ENCODE data around the gene BICD1. TPM values are rescaled to one million over a fixed set of nuclear protein-coding genes. Genes with fewer than 3 reads are reported as not detected.

Gene BICD1
- total and polyA plus RNA-seq, 12 donors, result 2.5 to 14.7 (median 9.2) TPM

DNA sequence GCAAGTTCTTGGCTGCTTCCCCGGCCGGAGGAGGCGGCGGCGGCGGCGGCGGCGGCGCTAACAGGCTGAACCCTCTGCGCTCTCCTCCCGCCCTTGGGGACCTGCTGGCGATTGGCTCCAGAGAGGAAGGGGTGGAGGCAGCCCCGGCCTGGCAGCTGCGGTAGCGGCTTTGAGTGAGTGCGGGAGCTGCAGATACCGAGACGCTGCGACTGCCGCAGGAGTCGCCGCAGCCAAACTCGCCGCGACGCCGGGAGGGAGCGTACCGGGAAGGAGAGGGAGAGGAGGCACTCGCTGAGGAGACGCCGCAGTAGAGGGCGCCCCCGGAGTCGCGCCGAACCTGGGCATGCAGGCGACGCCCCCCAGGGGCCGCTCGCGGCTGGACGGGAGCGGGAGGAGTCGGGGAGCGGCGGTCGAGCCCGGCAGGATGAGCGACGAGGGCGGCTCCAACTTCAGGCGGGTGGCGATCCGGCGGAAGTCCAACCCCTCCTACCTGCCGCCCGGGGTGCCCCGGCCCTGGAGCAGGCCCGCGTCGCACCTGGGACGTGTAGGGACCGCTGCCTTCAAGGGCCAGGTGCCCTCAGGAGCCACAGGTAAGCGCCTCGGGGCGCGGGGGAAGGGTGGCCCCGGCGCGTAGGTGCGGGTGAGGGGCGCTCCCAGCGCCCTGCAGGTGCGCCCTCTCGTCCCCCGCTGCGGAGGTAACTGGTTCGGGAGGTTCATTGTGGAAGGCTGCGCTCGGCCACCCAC, 292.9 kb downstream of the BICD1 start, which contains the start of gene FGD4:
Gene FGD4 (plus strand): TSS at position 189 of the 744 bp plus-strand sequence.
- TF ChIP-seq, protein P1, sequence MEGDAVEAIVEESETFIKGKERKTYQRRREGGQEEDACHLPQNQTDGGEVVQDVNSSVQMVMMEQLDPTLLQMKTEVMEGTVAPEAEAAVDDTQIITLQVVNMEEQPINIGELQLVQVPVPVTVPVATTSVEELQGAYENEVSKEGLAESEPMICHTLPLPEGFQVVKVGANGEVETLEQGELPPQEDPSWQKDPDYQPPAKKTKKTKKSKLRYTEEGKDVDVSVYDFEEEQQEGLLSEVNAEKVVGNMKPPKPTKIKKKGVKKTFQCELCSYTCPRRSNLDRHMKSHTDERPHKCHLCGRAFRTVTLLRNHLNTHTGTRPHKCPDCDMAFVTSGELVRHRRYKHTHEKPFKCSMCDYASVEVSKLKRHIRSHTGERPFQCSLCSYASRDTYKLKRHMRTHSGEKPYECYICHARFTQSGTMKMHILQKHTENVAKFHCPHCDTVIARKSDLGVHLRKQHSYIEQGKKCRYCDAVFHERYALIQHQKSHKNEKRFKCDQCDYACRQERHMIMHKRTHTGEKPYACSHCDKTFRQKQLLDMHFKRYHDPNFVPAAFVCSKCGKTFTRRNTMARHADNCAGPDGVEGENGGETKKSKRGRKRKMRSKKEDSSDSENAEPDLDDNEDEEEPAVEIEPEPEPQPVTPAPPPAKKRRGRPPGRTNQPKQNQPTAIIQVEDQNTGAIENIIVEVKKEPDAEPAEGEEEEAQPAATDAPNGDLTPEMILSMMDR (IDR thresholded peaks at IDR 0.05), result peak in 8 of 9 donors; percentile 23 to 70 (median 52)
- no peaks in the 10 kb centered on the region for H3K36me3 ChIP-seq
- DNase-seq, result peak; percentile 84 to 88
- H3K27ac ChIP-seq, result peak within 1 kb of the TSS; percentile 64 to 93 (median 82)
- WGBS, 2 donors, result 1% methylated on average over 79 to 82 of the region's 82 CpGs
- peaks cover 0 to 32% (median 0%) of the 10 kb centered on the region in 7 donors for H3K27me3 ChIP-seq
- peaks cover 0 to 39% (median 21%) of the 10 kb centered on the region in 9 donors for H3K4me1 ChIP-seq
- H3K9me3 ChIP-seq, result no peaks in the 10 kb centered on the region
- H3K4me3 ChIP-seq, result peak within 1 kb of the TSS; percentile 62 to 98 (median 89)
- intact Hi-C loops (cut with DNase I), result loop anchor here in 3 of 10 donors (5.0 kb wide), 1 partner anchor 53 kb away; no protein-coding TSS in a partner anchor
- peak; percentile 94 to 99 (median 97) for ATAC-seq

DNA sequence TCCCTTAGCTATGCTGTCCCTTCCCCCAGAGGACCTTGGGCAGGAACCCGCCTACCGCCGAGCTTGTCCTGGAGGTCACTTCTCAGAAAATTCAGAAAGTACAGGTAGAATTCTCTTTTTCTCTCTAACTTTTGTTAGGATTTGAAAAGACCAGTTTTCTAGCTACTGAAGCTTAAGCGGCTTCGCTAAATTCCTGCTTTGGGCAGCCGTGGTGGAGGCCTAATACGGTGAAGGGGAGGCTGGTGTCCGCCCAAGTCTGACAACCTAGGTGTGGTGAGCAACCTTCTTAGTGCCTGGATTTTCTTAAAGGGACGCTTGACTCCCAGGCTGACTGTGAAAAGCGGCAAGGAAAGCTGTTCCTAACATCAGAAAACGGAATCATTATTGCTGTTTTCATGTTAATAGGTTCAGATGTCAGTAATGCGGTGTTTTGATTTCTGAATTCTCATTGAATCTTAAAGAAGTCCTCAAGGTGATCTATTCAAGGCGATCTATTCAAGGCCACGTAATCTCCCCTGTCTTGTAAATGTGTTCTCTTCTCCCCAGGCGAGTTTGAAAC, 293.5 kb downstream of the BICD1 start:
- peak in 6 of 8 donors; percentile 12 to 46 (median 30) for ATAC-seq
- TF ChIP-seq, protein P1 (IDR thresholded peaks at IDR 0.05), result no peak

GRCh38 chr12:32400866-32401265, 294.2 kb downstream of the BICD1 start:
- intact Hi-C loops (cut with DNase I), result loop anchor here in 1 of 10 donors (5.0 kb wide), 1 partner anchor 51 kb away; no protein-coding TSS in a partner anchor
- no peaks in the 10 kb centered on the region for H3K9me3 ChIP-seq
- H3K27ac ChIP-seq, result peak overlapping the region in 2 of 10 donors; percentile 79 to 84
- peak overlapping the region in 9 of 10 donors; percentile 62 to 98 (median 89) for H3K4me3 ChIP-seq
- peaks cover 0 to 32% (median 0%) of the 10 kb centered on the region in 7 donors for H3K27me3 ChIP-seq
- ATAC-seq (no peak), DNase-seq (no peak)
- TF ChIP-seq, protein P1 (IDR thresholded peaks at IDR 0.05), result no peak
- H3K36me3 ChIP-seq, result no peaks in the 10 kb centered on the region
- H3K4me1 ChIP-seq, result peaks cover 0 to 39% (median 21%) of the 10 kb centered on the region in 9 donors
- 57 to 63% methylated on average over 2 of the region's 2 CpGs for WGBS, 2 donors

More for the DNA sequence above, 293.5 kb downstream of the BICD1 start:
- intact Hi-C loops (cut with DNase I), result loop anchor here in 1 of 10 donors (5.0 kb wide), 1 partner anchor 52 kb away; no protein-coding TSS in a partner anchor
- H3K4me3 ChIP-seq, result peak overlapping the region; percentile 62 to 98 (median 89)
- H3K36me3 ChIP-seq, result no peaks in the 10 kb centered on the region
- 19 to 23% methylated on average over 15 of the region's 15 CpGs for WGBS, 2 donors
- DNase-seq, result no peak
- H3K4me1 ChIP-seq, result peaks cover 0 to 39% (median 21%) of the 10 kb centered on the region in 9 donors
- H3K27ac ChIP-seq, result peak overlapping the region; percentile 64 to 93 (median 82)
- peaks cover 0 to 32% (median 0%) of the 10 kb centered on the region in 7 donors for H3K27me3 ChIP-seq
- no peaks in the 10 kb centered on the region for H3K9me3 ChIP-seq

DNA sequence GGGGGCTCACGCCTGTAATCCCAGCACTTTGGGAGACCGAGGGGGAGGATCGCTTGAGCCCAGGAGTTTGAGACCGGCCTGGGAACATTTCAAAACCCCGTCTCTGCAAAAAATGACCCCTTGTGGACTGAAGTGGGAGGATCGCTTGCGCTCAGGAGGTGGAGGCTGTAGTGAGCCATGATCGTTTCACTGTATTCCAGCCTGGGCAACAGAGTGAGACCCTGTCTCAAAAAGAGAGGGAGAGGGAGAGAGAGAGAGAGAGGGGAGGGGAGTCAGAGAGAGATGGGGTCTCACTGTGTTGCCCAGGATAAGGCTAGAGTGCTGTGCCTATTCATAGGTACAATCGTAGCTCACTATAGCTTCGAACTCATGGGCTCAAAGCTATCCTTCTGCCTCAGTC, 295.5 kb downstream of the BICD1 start:
- H3K4me1 ChIP-seq, result peaks cover 0 to 42% (median 21%) of the 10 kb centered on the region in 9 donors
- TF ChIP-seq, protein P1 (IDR thresholded peaks at IDR 0.05), result no peak
- ATAC-seq (no peak), DNase-seq (no peak)
- H3K9me3 ChIP-seq, result no peaks in the 10 kb centered on the region
- H3K36me3 ChIP-seq, result no peaks in the 10 kb centered on the region
- no peak overlapping the region for H3K4me3 ChIP-seq
- WGBS, 2 donors, result 89 to 95% methylated on average over 10 of the region's 10 CpGs
- intact Hi-C loops (cut with DNase I), result loop anchor here in 1 of 10 donors (5.0 kb wide), 1 partner anchor 50 kb away; no protein-coding TSS in a partner anchor
- H3K27ac ChIP-seq, result no peak overlapping the region
- peaks cover 0 to 32% (median 0%) of the 10 kb centered on the region in 7 donors for H3K27me3 ChIP-seq
